Subcutaneous adipose tissue (tissue), 4 donors: ENCODE results near the gene IL25. TPM values are rescaled to one million over a fixed set of nuclear protein-coding genes. Genes with fewer than 3 reads are reported as not detected.

Experiments
- CTCF ChIP-seq: fragments of 450-650 bp; IDR thresholded peaks from one replicate; pipeline ENCODE4 v1.5.1; 2016; ENCODE audit warnings: low read depth, mild to moderate bottlenecking, control low read depth, antibody characterized with exemption, moderate library complexity
- total RNA-seq, 4 donors: library from RNA; depleted of rRNA; stranded (reverse); fragments of >200 nt; gene quantifications; one replicate each; pipeline ENCODE4 v1.1.0, GENCODE V29; 2016

Gene IL25
- total RNA-seq, 4 donors from 2014 or later, result not detected

- TF ChIP-seq CTCF, result no peak
Measured at GRCh38 chr14:23409966-23410635, 37.5 kb downstream of the IL25 start.

- no peak for TF ChIP-seq CTCF
Measured at GRCh38 chr14:23411563-23412525, 39.2 kb downstream of the IL25 start.

- no peak for TF ChIP-seq CTCF
Measured at GRCh38 chr14:23413681-23414080, 41.1 kb downstream of the IL25 start.

GRCh38 chr14:23414254-23414653 lies 41.6 kb downstream of the IL25 start:
- no peak for TF ChIP-seq CTCF

GRCh38 chr14:23414906-23415820 lies 42.6 kb downstream of the IL25 start:
- TF ChIP-seq CTCF, result no peak

- TF ChIP-seq CTCF, result no peak
Measured at GRCh38 chr14:23415821-23416778, 43.5 kb downstream of the IL25 start.
